Esophagus muscularis mucosa (tissue), 4 donors: ENCODE results near the gene NHEJ1. TPM values are rescaled to one million over a fixed set of nuclear protein-coding genes. Genes with fewer than 3 reads are reported as not detected.
A peak's percentile ranks its signal among the peaks of the same experiment; 100 is the strongest.

Source experiments
- DNase-seq: peaks from one replicate; pipeline ENCODE4 v3.0.0-alpha.2; 2017; ENCODE audit errors: extremely low spot score
- H3K27ac ChIP-seq, 4 donors: fragments of 200-600 bp; sonication (generic); replicated peaks in 1 of 4; 1 replicate in 3 of 4; 2 replicates in 1 of 4; pipeline ENCODE4 v1.5.1; 2016 to 2019; ENCODE audit warnings: mild to moderate bottlenecking in 1 of 4
- H3K27me3 ChIP-seq, 4 donors: fragments of 200-600 bp; sonication (generic); one replicate each; pipeline versions ENCODE4 v1.5.1 to v1.6.0; 2016 to 2019
- H3K36me3 ChIP-seq, 4 donors: fragments of 200-600 bp; sonication (generic); one replicate each; pipeline ENCODE4 v1.5.1; 2016 to 2019
- H3K4me1 ChIP-seq, 4 donors: fragments of 200-600 bp; sonication (generic); one replicate each; pipeline ENCODE4 v1.5.1; 2016 to 2019
- H3K4me3 ChIP-seq, 4 donors: fragments of 200-600 bp; sonication (generic); 1 replicate in 2 of 4; 2 replicates in 2 of 4; pipeline ENCODE4 v1.5.1; 2016 to 2019; ENCODE audit warnings: mild to moderate bottlenecking in 4 of 4, moderate library complexity in 1 of 4
- H3K9me3 ChIP-seq, 4 donors: fragments of 200-600 bp; sonication (generic); 1 replicate in 3 of 4; 2 replicates in 1 of 4; pipeline ENCODE4 v1.5.1; 2016 to 2019
- CTCF ChIP-seq, 3 experiments: fragments of 200-600 bp in 2 of 3; fragments of 450-650 bp in 1 of 3; sonication (generic) in 2 of 3; IDR thresholded peaks; one replicate each; pipeline ENCODE4 v1.5.1; 2017 to 2019; ENCODE audit warnings: antibody characterized with exemption in 3 of 3, mild to moderate bottlenecking in 2 of 3, moderate library complexity in 1 of 3
- EP300 ChIP-seq: sonication (generic); formaldehyde crosslinking; IDR thresholded peaks from one replicate; pipeline ENCODE4 v1.6.1; 2017; ENCODE audit warnings: antibody characterized with exemption
- POLR2A ChIP-seq: fragments of 450-650 bp; IDR thresholded peaks from one replicate; pipeline ENCODE4 v1.6.1; 2017; ENCODE audit warnings: antibody characterized with exemption, moderate library complexity, mild to moderate bottlenecking, low read depth
- POLR2AphosphoS5 ChIP-seq, 2 donors: sonication (generic); formaldehyde crosslinking; IDR thresholded peaks; one replicate each; pipeline ENCODE4 v1.6.1; 2017; ENCODE audit warnings: antibody characterized with exemption in 2 of 2
- WGBS: methylation state at CpG from one replicate; pipeline ENCODE4 v1.1.5; 2018; 5-methylcytosine and 5-hydroxymethylcytosine counted together
- intact Hi-C: fragments of 100-400 bp; cut with DNase I; formaldehyde crosslinking; loops from one replicate; pipeline ENCODE4 v1.15.1; 2023
- total RNA-seq, 4 donors: library from RNA; depleted of rRNA; stranded (reverse); fragments of >200 nt; gene quantifications; one replicate each; pipeline versions ENCODE4 v1.1.0 to v1.2.1, GENCODE V29; 2016

NHEJ1 gene
- total RNA-seq, 4 donors from 2014 or later, result 15.1 to 24.4 (median 17.8) TPM

GRCh38 chr2:219076253-219076652 is 84.4 kb downstream of the NHEJ1 start:
- H3K9me3 ChIP-seq, result no peaks in the 10 kb centered on the region
- no peak for DNase-seq
- 97% methylated on average over 3 of the region's 3 CpGs for WGBS
- peaks cover 28 to 61% (median 40%) of the 10 kb centered on the region in 4 donors for H3K36me3 ChIP-seq
- TF ChIP-seq CTCF (IDR thresholded peaks at IDR 0.05), result no peak
- no peak for TF ChIP-seq EP300
- TF ChIP-seq POLR2A, result no peak
- no peak for TF ChIP-seq POLR2AphosphoS5 (IDR thresholded peaks at IDR 0.05)
- no peaks in the 10 kb centered on the region for H3K4me1 ChIP-seq
- H3K27ac ChIP-seq, result no peak overlapping the region
- H3K4me3 ChIP-seq, result no peak overlapping the region
- intact Hi-C loops, result no loop called here
- no peaks in the 10 kb centered on the region for H3K27me3 ChIP-seq

- Histone ChIP-seq H3K9me3 (no peaks in the 10 kb centered on the region), H3K4me1 (no peaks in the 10 kb centered on the region), H3K36me3 (peaks cover 28 to 65% (median 40%) of the 10 kb centered on the region in 4 donors), H3K27ac (no peak overlapping the region), H3K4me3 (no peak overlapping the region), H3K27me3 (no peaks in the 10 kb centered on the region)
- intact Hi-C loops, result no loop called here
- WGBS, result 61% methylated on average over 13 of the region's 14 CpGs
- TF ChIP-seq CTCF (IDR thresholded peaks at IDR 0.05) (peak in 2 of 3 experiments; percentile 27 to 44), POLR2AphosphoS5 (IDR thresholded peaks at IDR 0.05) (no peak)
- no peak for DNase-seq
Observed at GRCh38 chr2:219073413-219074129, 87.0 kb downstream of the NHEJ1 start.

GRCh38 chr2:219072741-219073250 is 87.8 kb downstream of the NHEJ1 start:
- 90% methylated on average over 9 of the region's 9 CpGs for whole genome bisulfite sequencing

GRCh38 chr2:219071131-219071816 is 89.3 kb downstream of the NHEJ1 start:
- no peak overlapping the region for H3K4me3 ChIP-seq
- H3K36me3 ChIP-seq, result peaks cover 14 to 46% (median 23%) of the 10 kb centered on the region in 4 donors
- H3K9me3 ChIP-seq, result no peaks in the 10 kb centered on the region
- no peak for TF ChIP-seq POLR2A
- TF ChIP-seq EP300, result no peak
- TF ChIP-seq CTCF (IDR thresholded peaks at IDR 0.05), result no peak
- TF ChIP-seq POLR2AphosphoS5 (IDR thresholded peaks at IDR 0.05), result no peak
- DNase-seq, result no peak
- no peaks in the 10 kb centered on the region for H3K27me3 ChIP-seq
- no peak overlapping the region for H3K27ac ChIP-seq
- H3K4me1 ChIP-seq, result no peaks in the 10 kb centered on the region
- intact Hi-C loops, result no loop called here
- 87% methylated on average over 6 of the region's 6 CpGs for WGBS

More at GRCh38 chr2:219072741-219073250, 87.8 kb downstream of the NHEJ1 start:
- TF ChIP-seq POLR2A (no peak), EP300 (no peak), CTCF (IDR thresholded peaks at IDR 0.05) (no peak), POLR2AphosphoS5 (IDR thresholded peaks at IDR 0.05) (no peak)
- no peaks in the 10 kb centered on the region for H3K9me3 ChIP-seq
- peaks cover 26 to 62% (median 38%) of the 10 kb centered on the region in 4 donors for H3K36me3 ChIP-seq
- DNase-seq, result no peak
- no peaks in the 10 kb centered on the region for H3K27me3 ChIP-seq
- no peaks in the 10 kb centered on the region for H3K4me1 ChIP-seq
- H3K4me3 ChIP-seq, result no peak overlapping the region
- no peak overlapping the region for H3K27ac ChIP-seq
- intact Hi-C loops, result no loop called here
